SK-N-SH (cell line): ENCODE measurements around the gene CDC14B. TPM values are rescaled to one million over a fixed set of nuclear protein-coding genes. Genes with fewer than 3 reads are reported as not detected.

Experiments
- CTCF ChIA-PET: fragments of 300-600, 350-600 bp; formaldehyde crosslinking; extraction: SDS; loops from one replicate; lab custom pipeline; 2021; lab: Yijun Ruan, JAX
- POLR2A ChIA-PET: fragments of 350-600 bp; sonication (Branson Sonifier 250); formaldehyde crosslinking; extraction: SDS; loops from one replicate; lab custom pipeline; 2020; ENCODE audit warnings: antibody characterized with exemption, inconsistent platforms; lab: Yijun Ruan, JAX
- DNase-seq: peaks from one replicate; pipeline ENCODE4 v3.0.0; 2012
- H2AFZ ChIP-seq: fragments of 200-600 bp; sonication (generic); 2 replicates; pipeline ENCODE4 v1.8.1; 2016; ENCODE audit warnings: antibody characterized with exemption, mild to moderate bottlenecking, low read depth
- H3F3A ChIP-seq: fragments of 200-600 bp; sonication (generic); replicated peaks from 2 replicates; pipeline ENCODE3; 2016; ENCODE audit warnings: antibody characterized with exemption, mild to moderate bottlenecking; ENCODE audit not compliant: insufficient read depth
- H3K27ac ChIP-seq, 2 experiments: fragments of 200-500 bp in 1 of 2; fragments of 200-600 bp in 1 of 2; sonication (Bioruptor generic) in 1 of 2; sonication (generic), shearing (Covaris generic) in 1 of 2; 2 replicates each; pipeline versions ENCODE4 v1.5.1 to v1.6.1; 2014 to 2016; ENCODE audit warnings: low read depth in 2 of 2, inconsistent platforms in 1 of 2, low read length in 1 of 2, mild to moderate bottlenecking in 1 of 2, mixed read lengths in 1 of 2
- H3K27me3 ChIP-seq: fragments of 200-600 bp; sonication (generic), shearing (Covaris generic); 2 replicates; pipeline ENCODE4 v1.6.1; 2016; ENCODE audit warnings: mixed run types; ENCODE audit not compliant: insufficient read depth
- H3K36me3 ChIP-seq, 2 experiments: fragments of 200-500 bp in 1 of 2; fragments of 200-600 bp in 1 of 2; sonication (Bioruptor generic) in 1 of 2; sonication (generic) in 1 of 2; replicated peaks in 1 of 2; 2 replicates each; pipeline versions ENCODE3 to v1.5.1; 2014 to 2016; ENCODE audit warnings: low read length in 1 of 2, mild to moderate bottlenecking in 1 of 2; ENCODE audit not compliant: insufficient read depth in 2 of 2, control insufficient read depth in 1 of 2
- H3K4me1 ChIP-seq, 2 experiments: fragments of 200-500 bp in 1 of 2; fragments of 200-600 bp in 1 of 2; sonication (Bioruptor generic) in 1 of 2; sonication (generic), shearing (Covaris generic) in 1 of 2; 2 replicates each; pipeline versions ENCODE4 v1.5.1 to v1.6.1; 2014 to 2016; ENCODE audit warnings: low read depth in 1 of 2, low read length in 1 of 2, mixed run types in 1 of 2; ENCODE audit not compliant: insufficient read depth in 2 of 2, control insufficient read depth in 1 of 2
- H3K4me2 ChIP-seq: fragments of 200-600 bp; sonication (generic), shearing (Covaris generic); 2 replicates; pipeline ENCODE4 v1.6.1; 2017; ENCODE audit warnings: mixed run types
- H3K4me3 ChIP-seq, 2 experiments: fragments of 200-500 bp in 1 of 2; fragments of 200-600 bp in 1 of 2; sonication (Bioruptor generic) in 1 of 2; sonication (generic), shearing (Covaris generic) in 1 of 2; 2 replicates each; pipeline versions ENCODE4 v1.5.1 to v1.8.1; 2014 to 2016; ENCODE audit warnings: low read depth in 2 of 2, inconsistent platforms in 1 of 2, low read length in 1 of 2, mild to moderate bottlenecking in 1 of 2, mixed read lengths in 1 of 2, moderate library complexity in 1 of 2
- H3K79me2 ChIP-seq: fragments of 200-600 bp; sonication (generic); 2 replicates; pipeline ENCODE4 v1.8.1; 2017; ENCODE audit warnings: mild to moderate bottlenecking; ENCODE audit not compliant: insufficient read depth
- H3K9ac ChIP-seq: fragments of 200-600 bp; sonication (generic); 2 replicates; pipeline ENCODE4 v1.6.1; 2017; ENCODE audit warnings: mixed run types
- H3K9me2 ChIP-seq: fragments of 200-600 bp; sonication (generic); 2 replicates; pipeline ENCODE4 v1.6.1; 2017; ENCODE audit warnings: mixed run types
- H3K9me3 ChIP-seq: fragments of 200-600 bp; sonication (generic); 2 replicates; pipeline ENCODE4 v1.6.1; 2017; ENCODE audit warnings: mixed run types, mild to moderate bottlenecking, moderate library complexity
- H4K20me1 ChIP-seq: fragments of 200-600 bp; sonication (generic); 2 replicates; pipeline ENCODE4 v1.6.1; 2017; ENCODE audit warnings: mild to moderate bottlenecking, mixed run types; ENCODE audit not compliant: insufficient read depth
- CHD2 ChIP-seq: fragments of 150-350 bp; IDR thresholded peaks from 2 replicates; pipeline ENCODE4 v1.6.1; 2018; ENCODE audit warnings: low read length; ENCODE audit not compliant: partially characterized antibody
- EP300 ChIP-seq, 2 experiments: IDR thresholded peaks; 2 replicates each; pipeline versions ENCODE4 v1.4.0 to v1.6.1; 2012; ENCODE audit warnings: borderline replicate concordance in 1 of 2, low read depth in 1 of 2, low read length in 1 of 2
- EZH2phosphoT487 ChIP-seq: fragments of 200-600 bp; sonication (generic); IDR thresholded peaks from 2 replicates; pipeline ENCODE4 v1.6.1; 2017; ENCODE audit warnings: low read depth, mixed run types, mild to moderate bottlenecking, antibody characterized with exemption, moderate library complexity, borderline replicate concordance
- FOXJ3 ChIP-seq: sonication (generic); formaldehyde crosslinking; IDR thresholded peaks from 2 replicates; pipeline ENCODE4 v1.5.1; 2020; ENCODE audit warnings: mild to moderate bottlenecking, missing genetic modification reagents
- GABPA ChIP-seq: IDR thresholded peaks from 2 replicates; pipeline ENCODE4 v1.4.0; 2012; ENCODE audit warnings: low read depth, mild to moderate bottlenecking
- GATA2 ChIP-seq: sonication (generic); formaldehyde crosslinking; IDR thresholded peaks from 2 replicates; pipeline ENCODE4 v1.5.0; 2020; ENCODE audit warnings: mild to moderate bottlenecking, missing genetic modification reagents
- JUND ChIP-seq: IDR thresholded peaks from 2 replicates; pipeline ENCODE4 v1.4.0; 2012
- MEF2A ChIP-seq: IDR thresholded peaks from 2 replicates; pipeline ENCODE4 v1.4.0; 2012; ENCODE audit warnings: low read depth, borderline replicate concordance
- NRF1 ChIP-seq: IDR thresholded peaks from 2 replicates; pipeline ENCODE4 v1.6.1; 2012; ENCODE audit warnings: low read depth, mild to moderate bottlenecking, low read length
- PBX3 ChIP-seq: IDR thresholded peaks from 2 replicates; pipeline ENCODE4; 2012
- RCOR1 ChIP-seq: fragments of 150-350 bp; IDR thresholded peaks from 2 replicates; pipeline ENCODE4 v1.6.1; 2017; ENCODE audit warnings: antibody characterized with exemption, low read length
- RXRA ChIP-seq: IDR thresholded peaks from 2 replicates; pipeline ENCODE4 v1.4.0; 2012; ENCODE audit warnings: low read depth, mild to moderate bottlenecking, borderline replicate concordance
- TAF1 ChIP-seq: IDR thresholded peaks from 2 replicates; pipeline ENCODE4 v1.6.1; 2012; ENCODE audit warnings: low read depth, mild to moderate bottlenecking, low read length, moderate library complexity, borderline replicate concordance
- TEAD4 ChIP-seq: IDR thresholded peaks from 2 replicates; pipeline ENCODE4 v1.4.0; 2012; ENCODE audit warnings: mild to moderate bottlenecking, borderline replicate concordance; ENCODE audit not compliant: insufficient read depth
- WGBS: methylation state at CpG from one replicate; pipeline ENCODE4 v1.1.6; 2017; ENCODE audit warnings: low lambda C conversion rate; 5-methylcytosine and 5-hydroxymethylcytosine counted together
- polyA plus RNA-seq, 3 experiments: library from polyadenylated mRNA; depleted of rRNA; stranded (reverse); fragments of >200 nt; gene quantifications; 2 replicates each; pipeline ENCODE4 v1.2.3, GENCODE V29; 2012
- TF ChIP-seq, protein P1 (sequence below): IDR thresholded peaks from 2 replicates; pipeline ENCODE4 v1.4.0; 2012; ENCODE audit warnings: low read depth
- TF ChIP-seq, protein P2 (sequence below): fragments of 150-350 bp; IDR thresholded peaks from 2 replicates; pipeline ENCODE4 v1.6.1; 2016; ENCODE audit warnings: mild to moderate bottlenecking, low read depth, low read length

CDC14B gene
- polyA plus RNA-seq, 1 of the 3 experiments (the other 2 are of a cell fraction): 10.1 TPM

DNA sequence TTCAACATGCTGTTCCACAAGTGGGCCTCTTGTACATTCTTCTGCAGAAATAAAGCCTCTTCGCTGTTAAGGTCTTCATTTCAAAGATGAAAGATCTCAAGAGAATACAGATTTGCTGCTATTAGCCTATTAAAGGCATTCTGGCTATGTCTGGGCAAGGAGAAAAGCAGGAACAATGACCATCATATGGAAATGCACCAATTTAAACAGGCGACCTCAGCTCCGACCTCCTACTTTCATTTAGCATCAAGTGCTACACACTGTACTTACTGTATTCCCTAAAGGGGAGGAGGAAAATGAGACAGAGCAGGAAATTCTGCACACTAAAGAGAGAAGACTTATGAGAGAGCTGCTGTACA is 104.9 kb downstream of the CDC14B start (continued):
- TF ChIP-seq GATA2 (no peak), PBX3 (no peak)

- H3K4me3 ChIP-seq: no peak overlapping the region
- DNase-seq: no peak
- POLR2A ChIA-PET: no interaction called here
- no peak overlapping the region for H2AFZ ChIP-seq
- peaks cover 0 to 22% of the 10 kb centered on the region in 2 experiments; a peak in 1 of 4 replicates for H3K4me1 ChIP-seq
- H3K9ac ChIP-seq: no peak overlapping the region
- CTCF ChIA-PET: interaction anchor here (1.1 kb wide), 1 partner anchor 52 kb away, joined by 3 read pairs; no protein-coding TSS in a partner anchor
- H3K4me2 ChIP-seq: peak overlapping the region; percentile 48; the same call in 1 of the 2 replicates
- H3K9me3 ChIP-seq: no peaks in the 10 kb centered on the region
- H3K9me2 ChIP-seq: no peaks in the 10 kb centered on the region
- no peaks in the 10 kb centered on the region for H4K20me1 ChIP-seq
- H3K79me2 ChIP-seq: no peaks in the 10 kb centered on the region
- peak overlapping the region; percentile 53 to 59; a peak in 3 of 4 replicates for H3K27ac ChIP-seq
- no peak for TF ChIP-seq EZH2phosphoT487
- TF ChIP-seq FOXJ3: no peak
- TF ChIP-seq GABPA: no peak
- TF ChIP-seq JUND: no peak
- TF ChIP-seq RCOR1: no peak
- no peak for TF ChIP-seq EP300 (IDR thresholded peaks at IDR 0.05; ENCODE audit: borderline replicate concordance in 1 of 2, low read depth in 1 of 2, low read length in 1 of 2)
- TF ChIP-seq TEAD4: no peak
- TF ChIP-seq, protein P1, sequence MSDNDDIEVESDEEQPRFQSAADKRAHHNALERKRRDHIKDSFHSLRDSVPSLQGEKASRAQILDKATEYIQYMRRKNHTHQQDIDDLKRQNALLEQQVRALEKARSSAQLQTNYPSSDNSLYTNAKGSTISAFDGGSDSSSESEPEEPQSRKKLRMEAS: no peak
- no peak for TF ChIP-seq CHD2
- TF ChIP-seq TAF1: no peak
- TF ChIP-seq MEF2A: no peak
- no peak for TF ChIP-seq RXRA
- no peak for TF ChIP-seq NRF1
- TF ChIP-seq, protein P2, sequence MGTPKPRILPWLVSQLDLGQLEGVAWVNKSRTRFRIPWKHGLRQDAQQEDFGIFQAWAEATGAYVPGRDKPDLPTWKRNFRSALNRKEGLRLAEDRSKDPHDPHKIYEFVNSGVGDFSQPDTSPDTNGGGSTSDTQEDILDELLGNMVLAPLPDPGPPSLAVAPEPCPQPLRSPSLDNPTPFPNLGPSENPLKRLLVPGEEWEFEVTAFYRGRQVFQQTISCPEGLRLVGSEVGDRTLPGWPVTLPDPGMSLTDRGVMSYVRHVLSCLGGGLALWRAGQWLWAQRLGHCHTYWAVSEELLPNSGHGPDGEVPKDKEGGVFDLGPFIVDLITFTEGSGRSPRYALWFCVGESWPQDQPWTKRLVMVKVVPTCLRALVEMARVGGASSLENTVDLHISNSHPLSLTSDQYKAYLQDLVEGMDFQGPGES: no peak
- H3K27me3 ChIP-seq: no peaks in the 10 kb centered on the region
- H3K36me3 ChIP-seq: peaks cover 2 to 6% of the 10 kb centered on the region in 2 experiments
- WGBS: 93% methylated on average over 9 of the region's 9 CpGs
- peaks cover 8% of the 10 kb centered on the region for H3F3A ChIP-seq
Observed at GRCh38 chr9:96514108-96514799, 105.4 kb downstream of the CDC14B start.
